C4-2B (cell line): ENCODE data around the gene CHST12.

ENCODE experiments used
- CTCF ChIP-seq: fragments of 450-650 bp; conservative IDR thresholded peaks from 2 replicates; pipeline ENCODE4 v1.5.1; 2017; ENCODE audit warnings: mild to moderate bottlenecking
- ZFX ChIP-seq: fragments of 450-650 bp; IDR thresholded peaks from 2 replicates; pipeline ENCODE4 v1.6.1; 2017

DNA sequence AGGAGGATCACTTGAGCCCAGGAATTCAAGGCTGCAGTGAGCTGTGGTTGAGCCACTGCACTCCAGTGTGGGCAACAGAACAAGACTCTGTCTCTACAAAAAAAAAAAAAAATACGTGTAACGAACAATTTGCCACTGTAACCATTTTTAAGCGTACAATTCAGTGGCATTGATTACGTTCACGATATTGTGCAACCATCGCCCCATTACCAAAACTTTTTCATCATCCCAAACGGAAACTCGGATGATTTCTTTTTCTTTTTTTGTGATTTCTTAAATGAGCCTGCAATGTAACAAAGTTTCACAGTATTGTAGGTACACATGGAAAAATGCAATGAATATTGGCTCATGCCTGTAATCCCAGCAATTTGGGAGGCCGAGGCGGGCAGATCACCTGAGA, 63.3 kb downstream of the CHST12 start:
- TF ChIP-seq CTCF (no peak), ZFX (no peak)
